Measurements from ENCODE around the gene PSG2.
A peak's percentile ranks its signal among the peaks of the same experiment; 100 is the strongest.
"Not testable (repeated sequence)": the region's sequence is repeated elsewhere in the genome, so short reads cannot be mapped to it uniquely, and the experiment has no call there.

The PSG2 gene

GRCh38 chr19:43027985-43028384, 54.5 kb downstream of the PSG2 start:
- in situ Hi-C loops (cut with MboI; ENCODE audit: low pct_unique_long_range_greater_than_20kb, low sequenced_read_pairs, unreplicated experiment); DNase-seq (ENCODE audit: low spot score): not testable (repeated sequence)
- peak; percentile 16 for TF ChIP-seq CTCF (IDR thresholded peaks at IDR 0.05; ENCODE audit: extremely low read depth, insufficient read depth, missing control alignments)

- in situ Hi-C loops (cut with MboI; ENCODE audit: low pct_unique_long_range_greater_than_20kb, low sequenced_read_pairs, unreplicated experiment); DNase-seq (ENCODE audit: low spot score): not testable (repeated sequence)
Observed at GRCh38 chr19:43027061-43027460, 55.4 kb downstream of the PSG2 start.

GRCh38 chr19:43026369-43026768, 56.1 kb downstream of the PSG2 start, which contains the start of gene PSG11:
TSS of gene PSG11 (minus strand) at chr19:43026469. CDS start at chr19:43026372, 97 bp downstream.
- DNase-seq (ENCODE audit: low spot score); in situ Hi-C loops (cut with MboI; ENCODE audit: low pct_unique_long_range_greater_than_20kb, low sequenced_read_pairs, unreplicated experiment): not testable (repeated sequence)

DNA sequence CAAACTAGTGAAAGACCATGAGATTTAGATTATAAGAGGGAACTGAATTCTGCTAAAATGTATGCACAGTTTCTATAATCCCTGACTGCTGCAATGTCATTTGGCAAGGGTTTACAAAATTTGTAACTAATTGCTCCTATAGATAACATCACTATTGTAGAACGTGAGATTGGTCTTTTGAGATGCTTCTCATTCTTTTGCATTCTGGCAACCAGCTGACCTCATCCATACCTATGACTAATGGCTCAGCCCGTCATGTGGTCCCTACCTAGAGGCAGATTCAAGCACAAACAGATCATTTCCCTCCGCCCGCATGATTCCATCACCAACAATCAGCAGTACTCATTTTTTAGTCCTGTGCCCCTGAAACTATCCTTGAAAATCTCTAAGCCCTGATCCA, 60.4 kb downstream of the PSG2 start:
- in situ Hi-C loops (cut with MboI; ENCODE audit: low pct_unique_long_range_greater_than_20kb, low sequenced_read_pairs, unreplicated experiment); DNase-seq (ENCODE audit: low spot score): not testable (repeated sequence)

DNA sequence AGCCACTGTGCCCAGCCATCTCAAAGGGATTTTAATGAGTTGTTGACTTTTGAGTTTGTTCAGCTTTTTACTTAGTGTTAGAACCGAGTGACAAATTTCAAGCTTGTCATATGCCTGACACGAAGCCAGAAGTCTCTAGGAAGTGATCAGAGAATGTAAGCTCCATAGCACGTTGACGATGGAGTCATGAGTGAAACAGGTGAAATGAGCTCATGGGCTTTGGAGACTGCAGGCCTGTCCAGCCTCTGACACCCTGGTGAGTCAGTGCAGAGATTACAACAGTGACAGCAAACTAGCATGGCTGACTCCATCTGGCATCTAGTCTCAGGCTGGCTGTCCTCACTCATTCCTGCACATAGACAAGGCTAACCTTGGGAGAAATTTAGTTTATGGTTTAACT, 60.9 kb downstream of the PSG2 start:
- in situ Hi-C loops (cut with MboI; ENCODE audit: low pct_unique_long_range_greater_than_20kb, low sequenced_read_pairs, unreplicated experiment); DNase-seq (ENCODE audit: low spot score): not testable (repeated sequence)

DNA sequence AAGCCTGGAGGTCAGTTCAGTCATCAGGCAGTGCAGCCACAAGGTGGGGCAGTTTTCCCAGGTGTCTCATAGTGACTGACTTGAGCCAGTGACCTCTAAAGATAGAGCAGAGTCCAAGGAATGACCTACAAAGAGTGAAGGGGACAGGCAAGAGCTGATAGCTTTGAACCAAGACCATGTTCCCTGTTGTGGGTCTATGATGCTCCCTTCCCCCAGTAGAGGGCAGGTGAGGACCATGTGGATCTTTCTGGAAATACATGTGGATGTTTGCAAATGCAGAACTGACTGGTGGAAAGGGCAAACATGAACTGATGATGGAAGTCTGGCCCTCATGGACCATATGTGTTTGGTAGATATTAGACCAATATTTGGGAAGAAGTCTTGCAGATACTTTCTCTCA, 62.9 kb downstream of the PSG2 start:
- DNase-seq (ENCODE audit: low spot score); in situ Hi-C loops (cut with MboI; ENCODE audit: low pct_unique_long_range_greater_than_20kb, low sequenced_read_pairs, unreplicated experiment): not testable (repeated sequence)
